GM21576 (cell line): ENCODE data around the gene AGAP1.
"Not testable (repeated sequence)": the region's sequence is repeated elsewhere in the genome, so short reads cannot be mapped to it uniquely, and the experiment has no call there.

ENCODE experiments used
- ATAC-seq: cut with Tn5 transposase; IDR thresholded peaks from one replicate; pipeline ENCODE4 v1.9.1; 2021; ENCODE audit warnings: mild to moderate bottlenecking, moderate library complexity; ENCODE audit not compliant: unreplicated experiment

AGAP1 gene

DNA sequence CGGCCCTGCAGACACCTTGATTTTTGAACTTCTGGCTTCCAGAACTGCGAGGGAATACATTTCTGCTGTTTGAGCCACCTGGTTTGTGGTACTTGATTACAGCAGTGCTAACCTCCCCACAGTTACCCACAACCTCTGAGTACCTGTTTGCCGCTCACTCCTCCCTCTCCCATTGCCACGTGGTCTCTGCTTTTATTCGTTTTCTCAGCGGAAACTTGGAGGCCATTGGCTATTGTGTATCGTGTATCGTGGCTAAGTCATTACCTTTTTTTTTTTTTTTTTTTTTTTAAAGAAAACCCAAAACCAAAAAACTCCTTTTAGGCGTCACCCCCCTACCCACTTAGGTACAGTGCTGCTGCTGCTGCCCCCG, 90.8 kb downstream of the AGAP1 start:
- no peak for ATAC-seq

DNA sequence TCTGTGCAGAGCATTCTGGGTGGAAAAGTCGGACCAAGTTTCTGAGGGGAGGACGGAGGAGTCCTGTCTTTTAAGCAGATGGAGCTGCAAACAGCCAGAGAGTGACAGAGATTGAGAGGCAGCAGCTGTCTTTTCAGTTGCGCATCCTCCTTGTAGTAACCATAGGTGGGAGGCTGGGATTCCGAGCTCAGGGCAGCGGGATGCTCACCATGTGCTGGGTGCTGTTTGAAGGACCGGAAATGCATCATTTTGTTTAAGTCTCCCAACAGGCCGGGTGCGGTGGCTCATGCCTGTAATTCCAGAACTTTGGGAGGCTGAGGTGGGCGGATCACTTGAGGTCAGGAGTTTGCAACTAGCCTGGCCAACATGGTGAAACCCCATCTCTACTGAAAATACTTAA, 93.4 kb downstream of the AGAP1 start:
- ATAC-seq, result no peak

GRCh38 chr2:235588750-235589149, 94.9 kb downstream of the AGAP1 start:
- ATAC-seq, result no peak

DNA sequence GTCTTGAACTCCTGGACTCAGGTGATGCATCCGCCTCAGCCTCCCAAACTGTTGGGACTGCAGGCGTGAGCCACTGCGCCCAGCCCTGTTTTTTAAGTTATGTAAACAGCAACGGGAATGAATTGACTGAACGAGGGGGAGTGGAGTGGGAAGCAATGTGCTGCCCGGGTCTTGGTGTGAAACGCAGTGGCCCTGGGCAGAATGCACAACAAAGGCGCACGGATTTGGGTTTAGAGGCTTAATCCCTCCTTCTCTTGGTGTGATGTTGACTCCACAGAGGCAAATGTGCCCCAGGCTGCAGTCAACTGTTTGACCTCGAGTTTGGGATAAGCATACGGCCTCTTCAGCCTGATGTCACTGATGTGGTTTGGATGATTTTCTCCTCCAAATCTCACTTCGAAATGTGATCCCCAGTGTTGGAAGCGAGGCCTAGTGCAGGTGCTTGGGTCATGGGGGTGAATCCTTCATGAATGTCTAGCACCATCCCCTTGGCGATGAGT, 97.4 kb downstream of the AGAP1 start:
- ATAC-seq, result no peak

- ATAC-seq, result no peak
These were observed 98.1 kb downstream of the AGAP1 start for GRCh38 chr2:235591921-235592320.

DNA sequence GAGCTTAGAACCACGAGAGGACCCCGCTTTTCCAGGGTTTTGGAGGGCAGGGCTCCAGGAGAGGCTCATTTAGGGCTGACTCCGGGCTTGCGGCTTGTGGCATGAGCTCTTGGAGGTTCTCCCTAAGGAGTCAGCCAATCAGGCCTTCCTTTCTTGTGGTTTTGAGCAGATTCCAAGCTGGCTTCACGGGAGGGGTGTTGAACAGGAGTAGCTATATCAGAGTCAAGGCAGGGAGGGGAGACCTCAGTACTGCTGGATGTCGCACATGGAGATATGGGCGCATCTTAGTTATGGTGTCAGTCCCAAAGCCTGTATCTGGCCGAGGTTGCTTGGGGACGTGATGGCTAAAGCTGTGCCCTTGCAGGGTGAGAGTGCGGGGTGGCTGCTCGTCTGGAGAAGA, 98.6 kb downstream of the AGAP1 start:
- ATAC-seq, result no peak

GRCh38 chr2:235592836-235593235, 99.0 kb downstream of the AGAP1 start:
- no peak for ATAC-seq

DNA sequence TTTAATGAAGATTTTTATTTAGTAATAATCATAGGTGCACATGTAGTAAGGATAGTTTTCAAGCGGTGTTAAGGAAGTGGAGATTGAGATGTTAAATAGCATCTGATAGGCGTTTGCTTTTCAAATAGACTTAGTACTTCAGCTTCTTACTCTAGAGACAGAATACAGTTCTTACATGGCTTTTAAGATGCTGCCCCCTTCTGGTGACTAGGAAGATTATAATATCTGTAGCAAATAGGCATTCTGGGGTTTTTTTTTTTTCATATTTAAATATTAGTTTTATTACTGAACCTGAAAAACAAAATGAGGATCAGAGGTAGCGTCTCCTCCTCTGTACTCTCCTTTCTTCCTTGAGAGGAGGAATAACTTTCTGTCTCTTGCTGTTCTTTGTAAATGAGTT, 100.2 kb downstream of the AGAP1 start:
- no peak for ATAC-seq

DNA sequence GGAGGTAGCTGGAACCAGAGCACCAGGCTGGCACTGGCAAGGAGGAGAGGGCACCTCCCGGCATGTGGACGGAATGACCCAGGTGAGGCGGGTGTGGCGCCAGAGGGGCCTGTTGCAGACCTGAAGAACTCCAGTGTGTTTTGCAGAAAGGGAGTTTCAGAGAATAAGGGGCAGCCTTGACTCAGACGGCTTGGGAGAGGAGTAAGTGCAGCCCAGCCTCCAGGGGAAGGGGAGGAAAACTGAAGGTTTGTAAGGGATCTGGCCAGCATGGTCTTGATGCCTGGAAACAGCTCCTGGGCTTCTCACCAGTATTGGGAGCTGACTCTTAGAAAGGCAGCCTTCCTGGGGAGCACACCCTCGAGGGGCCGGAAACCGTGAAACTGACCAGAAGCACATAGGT, 101.1 kb downstream of the AGAP1 start:
- no peak for ATAC-seq

DNA sequence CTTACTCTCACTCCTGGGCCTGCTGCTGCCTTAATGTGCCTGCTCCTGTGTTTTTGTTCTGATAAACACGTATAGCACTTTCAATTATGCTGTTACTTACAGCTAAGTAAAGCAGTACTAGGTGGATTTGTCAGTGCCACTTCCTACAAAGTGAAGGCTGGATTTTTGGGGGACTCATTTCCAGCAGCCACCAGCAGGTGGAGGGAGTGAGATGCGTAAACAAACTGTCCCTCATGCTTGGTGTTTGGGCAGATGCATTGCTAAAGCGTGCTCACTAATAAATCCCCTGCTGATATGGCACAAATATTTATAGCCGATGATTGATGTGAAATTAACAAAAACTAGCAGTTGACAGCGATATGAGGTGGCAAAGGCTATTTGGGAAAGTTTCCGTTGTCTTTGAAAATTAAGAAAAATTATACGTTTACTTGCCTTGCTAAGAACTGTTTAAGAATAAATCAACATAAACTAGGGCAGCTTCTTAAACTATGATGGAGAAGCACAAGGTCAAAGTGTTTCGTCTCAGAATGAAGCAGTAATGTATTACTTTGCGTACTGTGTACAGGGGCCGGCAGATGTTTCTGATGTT, 101.7 kb downstream of the AGAP1 start:
- no peak for ATAC-seq

- ATAC-seq, result no peak
These were observed 102.4 kb downstream of the AGAP1 start for GRCh38 chr2:235596272-235596671.

GRCh38 chr2:235597081-235597615, 103.3 kb downstream of the AGAP1 start:
- ATAC-seq, result no peak

GRCh38 chr2:235598026-235598425, 104.2 kb downstream of the AGAP1 start:
- no peak for ATAC-seq

- no peak for ATAC-seq
These were observed 105.0 kb downstream of the AGAP1 start for GRCh38 chr2:235598532-235599531.

DNA sequence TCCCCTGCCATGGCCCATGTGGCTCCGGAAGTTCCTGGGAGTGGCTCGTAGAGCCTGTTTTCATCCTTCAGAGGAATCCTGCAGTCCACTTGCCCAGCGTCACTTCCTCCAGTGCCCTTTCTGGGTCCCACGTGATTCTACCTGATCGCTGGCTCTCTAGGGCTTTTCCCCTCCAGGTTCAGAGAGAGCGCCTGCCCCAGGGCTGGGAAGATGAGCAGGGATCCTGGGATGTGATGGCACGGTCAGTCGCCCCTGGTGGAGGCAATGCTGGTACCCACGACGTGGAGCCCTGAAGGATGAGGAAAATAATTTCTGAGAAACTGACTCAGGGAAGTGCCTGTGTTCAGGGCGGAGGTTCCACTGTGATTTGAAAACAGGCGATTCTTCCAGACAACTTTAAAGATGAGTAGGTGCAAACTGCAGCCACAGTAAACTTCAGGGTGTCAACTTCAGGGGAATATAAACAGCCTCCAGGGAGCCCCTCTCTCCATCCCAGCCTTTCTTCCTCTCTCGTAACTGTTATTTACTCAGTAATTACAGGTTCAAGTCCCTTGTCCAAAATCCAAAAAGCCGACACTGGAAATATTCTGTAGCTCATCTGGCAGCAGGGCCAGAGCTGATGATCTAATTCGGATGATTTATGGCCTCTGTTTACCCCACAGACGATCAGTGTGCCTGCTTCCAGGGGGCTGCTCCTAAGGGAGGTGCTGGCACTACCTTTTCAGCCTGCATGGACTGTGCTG, 105.9 kb downstream of the AGAP1 start:
- ATAC-seq, result no peak

GRCh38 chr2:235600406-235600805, 106.6 kb downstream of the AGAP1 start:
- ATAC-seq, result no peak

GRCh38 chr2:235600926-235601325, 107.1 kb downstream of the AGAP1 start:
- no peak for ATAC-seq

- ATAC-seq, result no peak
These were observed 108.3 kb downstream of the AGAP1 start for GRCh38 chr2:235601960-235602704.

- ATAC-seq, result not testable (repeated sequence)
These were observed 109.1 kb downstream of the AGAP1 start for GRCh38 chr2:235602971-235603370.

GRCh38 chr2:235603659-235604058, 109.8 kb downstream of the AGAP1 start:
- no peak for ATAC-seq
